Parathyroid adenoma (tissue), 2 donors: ENCODE data around the gene DUXB.

Experiments
- H2AFZ ChIP-seq: fragments of 300-600 bp; sonication (generic); one replicate; pipeline ENCODE4 v1.7.0; 2017; ENCODE audit warnings: antibody characterized with exemption, mild to moderate bottlenecking
- H3K27ac ChIP-seq: fragments of 300-600 bp; sonication (generic); one replicate; pipeline ENCODE4 v1.7.0; 2017
- H3K27me3 ChIP-seq: fragments of 300-600 bp; sonication (generic); one replicate; pipeline ENCODE4 v1.7.0; 2017; ENCODE audit warnings: low read length; ENCODE audit not compliant: control insufficient read depth, insufficient read depth
- H3K36me3 ChIP-seq: fragments of 300-600 bp; sonication (generic); one replicate; pipeline ENCODE4 v1.7.0; 2017; ENCODE audit warnings: low read length; ENCODE audit not compliant: control insufficient read depth, insufficient read depth
- H3K4me1 ChIP-seq: fragments of 300-600 bp; sonication (generic); one replicate; pipeline ENCODE4 v1.7.0; 2017; ENCODE audit warnings: control low read depth
- H3K4me2 ChIP-seq: fragments of 300-600 bp; sonication (generic); one replicate; pipeline ENCODE4 v1.7.0; 2017; ENCODE audit warnings: low read length
- H3K4me3 ChIP-seq: fragments of 300-600 bp; sonication (generic); one replicate; pipeline ENCODE4 v1.7.0; 2017; ENCODE audit warnings: low read depth, low read length
- H3K79me2 ChIP-seq: fragments of 300-600 bp; sonication (generic); one replicate; pipeline ENCODE4 v1.7.0; 2017; ENCODE audit warnings: control low read depth
- H3K9ac ChIP-seq: fragments of 300-600 bp; sonication (generic); one replicate; pipeline ENCODE4 v1.7.0; 2017; ENCODE audit warnings: mild to moderate bottlenecking
- H3K9me3 ChIP-seq: fragments of 300-600 bp; sonication (generic); one replicate; pipeline ENCODE4 v1.7.0; 2017; ENCODE audit warnings: low read length; ENCODE audit not compliant: control insufficient read depth
- TF ChIP-seq, protein P1 (sequence below): fragments of 300-600 bp; sonication (generic); IDR thresholded peaks from one replicate; pipeline ENCODE4 v1.7.0; 2017; ENCODE audit warnings: antibody characterized with exemption, mild to moderate bottlenecking
- donor health status: primary hyperparathyroidism.

Gene DUXB

DNA sequence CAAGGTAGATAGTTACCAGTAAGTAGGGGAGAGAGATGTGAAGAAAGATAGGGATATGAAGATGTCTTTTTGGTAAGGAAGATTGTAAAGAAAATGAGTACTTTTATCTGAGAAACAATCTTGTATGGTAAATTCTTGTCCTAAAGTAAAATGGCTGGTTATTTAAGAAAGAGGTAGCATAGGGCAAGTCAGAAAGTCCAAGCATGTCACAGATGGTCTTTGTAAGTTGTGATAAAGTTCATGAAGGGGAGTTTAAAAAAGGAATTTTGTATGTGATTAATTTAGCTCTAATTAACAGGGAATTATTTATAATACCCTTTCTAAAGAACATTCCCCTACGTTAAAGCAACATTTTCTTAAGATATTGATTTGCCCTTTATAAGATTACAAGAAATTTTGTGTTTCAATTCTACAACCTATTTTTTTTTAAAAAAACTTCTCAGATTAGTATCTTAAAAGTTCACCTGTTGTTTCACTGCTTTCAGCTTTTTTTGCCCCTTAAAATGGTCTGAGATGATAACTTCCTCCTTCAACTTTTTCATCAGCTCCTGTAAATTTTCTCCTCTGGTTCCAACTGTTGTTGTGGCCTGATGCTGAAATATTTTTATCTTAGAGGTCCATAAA lies 41.3 kb upstream of the DUXB start:
- TF ChIP-seq, protein P1, sequence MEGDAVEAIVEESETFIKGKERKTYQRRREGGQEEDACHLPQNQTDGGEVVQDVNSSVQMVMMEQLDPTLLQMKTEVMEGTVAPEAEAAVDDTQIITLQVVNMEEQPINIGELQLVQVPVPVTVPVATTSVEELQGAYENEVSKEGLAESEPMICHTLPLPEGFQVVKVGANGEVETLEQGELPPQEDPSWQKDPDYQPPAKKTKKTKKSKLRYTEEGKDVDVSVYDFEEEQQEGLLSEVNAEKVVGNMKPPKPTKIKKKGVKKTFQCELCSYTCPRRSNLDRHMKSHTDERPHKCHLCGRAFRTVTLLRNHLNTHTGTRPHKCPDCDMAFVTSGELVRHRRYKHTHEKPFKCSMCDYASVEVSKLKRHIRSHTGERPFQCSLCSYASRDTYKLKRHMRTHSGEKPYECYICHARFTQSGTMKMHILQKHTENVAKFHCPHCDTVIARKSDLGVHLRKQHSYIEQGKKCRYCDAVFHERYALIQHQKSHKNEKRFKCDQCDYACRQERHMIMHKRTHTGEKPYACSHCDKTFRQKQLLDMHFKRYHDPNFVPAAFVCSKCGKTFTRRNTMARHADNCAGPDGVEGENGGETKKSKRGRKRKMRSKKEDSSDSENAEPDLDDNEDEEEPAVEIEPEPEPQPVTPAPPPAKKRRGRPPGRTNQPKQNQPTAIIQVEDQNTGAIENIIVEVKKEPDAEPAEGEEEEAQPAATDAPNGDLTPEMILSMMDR: no peak

DNA sequence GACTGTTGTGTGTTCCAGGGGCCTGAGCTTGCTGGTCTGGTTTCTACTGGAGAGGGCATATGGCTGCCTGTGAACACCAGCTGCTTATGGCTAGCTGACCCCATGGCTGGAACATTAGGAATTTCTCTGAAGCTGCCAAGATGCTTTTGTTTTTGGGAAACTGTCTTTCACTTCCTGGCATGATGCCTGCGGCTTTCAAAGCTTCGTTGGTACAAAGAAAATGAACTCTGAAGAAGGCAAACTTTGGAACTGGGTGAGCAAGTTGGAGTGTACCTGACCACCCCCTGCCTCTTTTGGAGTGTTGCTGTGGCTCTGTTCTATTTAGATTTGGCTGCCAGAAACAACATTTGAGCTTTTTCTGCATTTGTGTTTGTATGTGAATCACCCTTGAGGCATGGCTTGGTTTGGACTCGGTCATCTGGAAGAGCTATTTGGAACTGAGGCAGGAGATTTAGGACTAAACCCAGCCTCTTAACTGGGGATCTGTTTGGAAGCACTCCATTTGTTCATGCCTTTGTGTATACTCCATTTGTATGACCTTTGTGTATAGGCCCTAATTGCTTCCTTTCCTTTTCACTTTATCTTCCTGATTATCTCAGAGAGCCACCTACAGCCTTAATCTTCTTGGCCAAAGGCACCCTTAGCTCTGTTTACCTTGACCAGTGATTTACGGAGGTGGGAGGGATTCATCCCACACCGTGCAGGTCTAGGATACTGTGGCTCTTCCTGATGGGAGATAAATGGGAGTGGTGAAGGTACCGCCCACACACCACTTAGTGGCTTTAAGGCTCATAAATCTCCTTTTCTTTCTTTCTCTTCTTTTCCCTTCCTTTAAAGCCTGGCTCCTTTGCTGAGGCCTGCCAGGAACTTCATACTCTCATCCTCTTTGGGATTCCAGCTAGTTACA lies 32.3 kb upstream of the DUXB start:
- TF ChIP-seq, protein P1: no peak
- H3K36me3 ChIP-seq: no peaks in the 10 kb centered on the region
- no peaks in the 10 kb centered on the region for H3K4me1 ChIP-seq
- H3K9ac ChIP-seq: no peak overlapping the region
- H3K79me2 ChIP-seq: no peaks in the 10 kb centered on the region
- no peak overlapping the region for H3K4me2 ChIP-seq
- no peaks in the 10 kb centered on the region for H3K27me3 ChIP-seq
- H3K27ac ChIP-seq: no peak overlapping the region
- H3K9me3 ChIP-seq: no peaks in the 10 kb centered on the region
- H2AFZ ChIP-seq: no peak overlapping the region
- H3K4me3 ChIP-seq: no peak overlapping the region

More for the DNA sequence above, 41.3 kb upstream of the DUXB start:
- H2AFZ ChIP-seq: no peak overlapping the region
- H3K4me1 ChIP-seq: no peaks in the 10 kb centered on the region
- H3K9me3 ChIP-seq: no peaks in the 10 kb centered on the region
- no peaks in the 10 kb centered on the region for H3K27me3 ChIP-seq
- H3K79me2 ChIP-seq: no peaks in the 10 kb centered on the region
- H3K27ac ChIP-seq: no peak overlapping the region
- no peak overlapping the region for H3K9ac ChIP-seq
- no peak overlapping the region for H3K4me2 ChIP-seq
- no peaks in the 10 kb centered on the region for H3K36me3 ChIP-seq
- no peak overlapping the region for H3K4me3 ChIP-seq

DNA sequence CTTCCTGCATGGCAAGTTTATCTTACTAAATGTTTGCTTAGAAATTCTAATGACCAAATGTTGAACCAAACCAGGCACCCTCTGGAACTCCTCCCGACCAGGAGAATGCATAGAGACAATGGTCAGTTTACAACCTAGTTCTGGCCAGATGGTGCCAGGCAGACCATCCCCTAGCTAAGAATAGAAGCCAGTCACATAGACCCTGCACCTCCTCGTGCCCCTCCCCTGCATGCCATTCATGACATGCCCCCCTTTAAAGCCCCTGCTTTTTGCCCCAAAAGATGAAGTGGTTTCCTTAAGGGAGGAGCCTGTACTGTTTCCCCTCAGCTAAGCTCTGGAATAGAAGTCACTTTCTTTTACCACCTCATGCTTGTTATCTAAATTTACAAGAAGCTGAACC lies 31.6 kb upstream of the DUXB start:
- no peak overlapping the region for H3K9ac ChIP-seq
- H3K4me1 ChIP-seq: no peaks in the 10 kb centered on the region
- TF ChIP-seq, protein P1: no peak
- H3K79me2 ChIP-seq: no peaks in the 10 kb centered on the region
- H3K4me3 ChIP-seq: no peak overlapping the region
- H3K9me3 ChIP-seq: no peaks in the 10 kb centered on the region
- H3K36me3 ChIP-seq: no peaks in the 10 kb centered on the region
- no peak overlapping the region for H3K4me2 ChIP-seq
- H3K27me3 ChIP-seq: no peaks in the 10 kb centered on the region
- no peak overlapping the region for H2AFZ ChIP-seq
- H3K27ac ChIP-seq: no peak overlapping the region

DNA sequence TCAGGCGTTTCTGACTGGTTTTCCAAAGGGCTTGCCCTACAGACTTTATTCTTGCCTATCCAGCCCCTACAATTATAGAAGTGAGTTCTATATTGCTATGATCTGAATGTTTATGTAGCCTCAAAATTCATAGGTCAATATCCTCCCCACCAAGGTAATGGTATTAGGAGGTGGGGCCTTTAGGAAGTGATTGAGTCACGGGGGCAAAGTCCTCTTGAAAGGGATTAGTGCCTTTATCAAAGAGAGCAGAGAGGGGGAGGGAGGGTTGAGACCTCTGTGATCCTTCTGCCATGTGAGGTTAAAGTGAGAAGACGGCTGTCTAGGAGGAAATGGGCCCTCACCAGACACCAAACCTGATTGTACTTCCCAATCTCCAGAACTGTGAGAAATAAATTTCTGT lies 26.0 kb upstream of the DUXB start:
- Histone ChIP-seq H2AFZ (no peak overlapping the region), H3K79me2 (no peaks in the 10 kb centered on the region), H3K4me1 (no peaks in the 10 kb centered on the region), H3K9ac (no peak overlapping the region), H3K4me2 (no peak overlapping the region), H3K4me3 (no peak overlapping the region), H3K27ac (no peak overlapping the region), H3K27me3 (no peaks in the 10 kb centered on the region), H3K36me3 (no peaks in the 10 kb centered on the region), H3K9me3 (no peaks in the 10 kb centered on the region)
- TF ChIP-seq, protein P1: no peak
